Stimulated activated CD4-positive, alpha-beta T cell treated with anti-CD3 and anti-CD28 coated beads, TNF-alpha, amount 100 ng/mL, for 48 hours (primary cell): ENCODE measurements around the gene TFAP2A.

Experiments
- DNase-seq, 3 donors: peaks; one replicate each; pipeline ENCODE4 v3.0.0-alpha.2; 2020; ENCODE audit warnings: low read depth in 3 of 3

Gene TFAP2A

GRCh38 chr6:10414756-10415616, at the start of gene TFAP2A:
TFAP2A (minus strand) TSS chr6:10415074; CDS start chr6:10414991, 83 bp downstream.
- no peak for DNase-seq

- no peak for DNase-seq
Measured at GRCh38 chr6:10463491-10464481, 48.9 kb upstream of the TFAP2A start.

GRCh38 chr6:10463040-10463439, 48.2 kb upstream of the TFAP2A start:
- no peak for DNase-seq

GRCh38 chr6:10461850-10462249, 47.0 kb upstream of the TFAP2A start:
- DNase-seq = no peak

GRCh38 chr6:10460096-10460495, 45.2 kb upstream of the TFAP2A start:
- no peak for DNase-seq

- no peak for DNase-seq
Measured at GRCh38 chr6:10458287-10458686, 43.4 kb upstream of the TFAP2A start.

GRCh38 chr6:10453596-10453995, 38.7 kb upstream of the TFAP2A start:
- DNase-seq = no peak

GRCh38 chr6:10451828-10452509, 37.1 kb upstream of the TFAP2A start:
- DNase-seq = no peak

- DNase-seq = no peak
Measured at GRCh38 chr6:10451394-10451793, 36.5 kb upstream of the TFAP2A start.

GRCh38 chr6:10449751-10450150, 34.9 kb upstream of the TFAP2A start:
- no peak for DNase-seq

GRCh38 chr6:10448096-10448495, 33.2 kb upstream of the TFAP2A start:
- no peak for DNase-seq

- no peak for DNase-seq
Measured at GRCh38 chr6:10446548-10446947, 31.7 kb upstream of the TFAP2A start.

- DNase-seq = no peak
Measured at GRCh38 chr6:10441655-10442009, 26.8 kb upstream of the TFAP2A start.

- no peak for DNase-seq
Measured at GRCh38 chr6:10441004-10441654, 26.3 kb upstream of the TFAP2A start.

GRCh38 chr6:10437891-10438290, 23.0 kb upstream of the TFAP2A start:
- DNase-seq = no peak

- no peak for DNase-seq
Measured at GRCh38 chr6:10434235-10434634, 19.4 kb upstream of the TFAP2A start.

- DNase-seq = no peak
Measured at GRCh38 chr6:10433322-10433721, 18.4 kb upstream of the TFAP2A start.

- no peak for DNase-seq
Measured at GRCh38 chr6:10431423-10432164, 16.7 kb upstream of the TFAP2A start.

GRCh38 chr6:10429638-10430427, 15.0 kb upstream of the TFAP2A start:
- no peak for DNase-seq

GRCh38 chr6:10426781-10427279, 12.0 kb upstream of the TFAP2A start:
- no peak for DNase-seq
